Fibroblast of the conjunctiva (primary cell): ENCODE measurements around the gene GRID2.

Experiments used
- DNase-seq: peaks from one replicate; pipeline ENCODE4 v3.0.0-alpha.2; 2010; ENCODE audit warnings: low read depth

The GRID2 gene

GRCh38 chr4:93414041-93414550 lies 1110.3 kb downstream of the GRID2 start:
- DNase-seq = no peak

GRCh38 chr4:93416344-93417128 lies 1112.8 kb downstream of the GRID2 start:
- no peak for DNase-seq

DNA sequence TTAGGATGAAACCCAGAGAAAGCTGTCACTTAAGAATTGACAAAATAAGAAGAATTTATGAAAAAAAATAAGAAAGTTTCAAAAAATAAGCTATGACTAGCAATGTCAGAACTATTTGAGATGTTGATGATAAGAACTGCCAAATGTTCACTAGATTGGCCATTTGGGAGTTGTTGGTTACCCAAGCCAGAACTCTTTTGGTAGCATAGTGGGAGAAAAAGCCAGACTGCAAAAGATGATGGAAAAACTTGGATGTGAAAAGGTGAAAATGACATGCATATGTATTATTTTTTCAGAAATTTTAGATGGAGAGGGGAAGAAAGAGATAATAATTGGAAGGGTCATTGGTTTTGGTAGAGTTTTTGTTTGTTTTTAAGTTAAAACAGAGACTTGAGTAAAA lies 1127.6 kb downstream of the GRID2 start:
- DNase-seq = no peak

DNA sequence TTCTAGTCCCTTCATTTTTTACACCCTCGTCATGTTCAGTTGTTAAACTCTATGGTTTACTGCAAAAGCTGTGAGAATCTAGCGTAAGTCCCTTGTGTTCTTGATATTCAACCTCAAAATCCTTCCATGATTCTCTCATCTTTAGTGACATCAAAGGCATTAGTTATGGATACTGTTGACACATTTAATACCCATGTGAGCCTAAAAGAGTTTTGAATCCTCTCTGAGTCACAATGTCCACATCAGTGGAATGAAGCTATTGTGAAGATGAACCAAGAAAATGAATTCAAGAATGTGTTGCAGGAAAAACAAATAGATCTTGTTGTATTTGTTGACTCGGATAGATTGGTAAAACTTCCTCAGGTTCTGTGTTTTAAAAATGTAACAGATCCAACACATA lies 1130.1 kb downstream of the GRID2 start:
- DNase-seq = no peak

DNA sequence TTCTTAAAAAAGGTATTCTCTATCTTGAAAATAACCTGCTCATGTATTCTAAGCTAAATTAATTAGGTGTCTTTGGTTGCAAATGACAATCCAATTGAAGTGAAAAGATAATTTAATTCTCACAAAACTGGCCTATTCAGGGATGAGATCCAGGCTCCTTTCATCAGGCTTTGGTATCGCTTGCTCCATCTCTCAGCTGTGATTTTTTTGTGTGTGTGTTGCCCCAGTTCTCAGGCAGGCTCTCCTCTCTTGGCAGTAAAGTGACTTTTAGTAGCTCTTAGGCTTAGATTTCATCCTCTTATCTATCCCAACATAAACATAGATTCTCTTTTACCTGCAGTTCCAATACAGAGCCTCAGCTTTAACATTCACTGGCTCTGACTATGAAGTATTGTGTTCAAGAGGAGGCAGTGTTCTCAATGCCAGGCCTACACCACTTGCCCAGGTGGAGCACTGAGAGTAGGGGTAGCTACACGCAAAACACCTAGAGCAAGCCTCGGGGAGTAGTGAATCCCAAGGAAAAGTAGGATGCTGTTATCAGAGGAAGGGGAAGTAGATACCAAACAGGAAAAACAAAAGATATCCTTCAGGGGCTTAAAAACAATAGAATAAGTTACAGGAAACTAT lies 1132.3 kb downstream of the GRID2 start:
- no peak for DNase-seq

GRCh38 chr4:93437991-93438390 lies 1134.2 kb downstream of the GRID2 start:
- no peak for DNase-seq

GRCh38 chr4:93444860-93445259 lies 1141.1 kb downstream of the GRID2 start:
- DNase-seq = no peak

- no peak for DNase-seq
These were observed 1142.3 kb downstream of the GRID2 start for GRCh38 chr4:93446038-93446437.

DNA sequence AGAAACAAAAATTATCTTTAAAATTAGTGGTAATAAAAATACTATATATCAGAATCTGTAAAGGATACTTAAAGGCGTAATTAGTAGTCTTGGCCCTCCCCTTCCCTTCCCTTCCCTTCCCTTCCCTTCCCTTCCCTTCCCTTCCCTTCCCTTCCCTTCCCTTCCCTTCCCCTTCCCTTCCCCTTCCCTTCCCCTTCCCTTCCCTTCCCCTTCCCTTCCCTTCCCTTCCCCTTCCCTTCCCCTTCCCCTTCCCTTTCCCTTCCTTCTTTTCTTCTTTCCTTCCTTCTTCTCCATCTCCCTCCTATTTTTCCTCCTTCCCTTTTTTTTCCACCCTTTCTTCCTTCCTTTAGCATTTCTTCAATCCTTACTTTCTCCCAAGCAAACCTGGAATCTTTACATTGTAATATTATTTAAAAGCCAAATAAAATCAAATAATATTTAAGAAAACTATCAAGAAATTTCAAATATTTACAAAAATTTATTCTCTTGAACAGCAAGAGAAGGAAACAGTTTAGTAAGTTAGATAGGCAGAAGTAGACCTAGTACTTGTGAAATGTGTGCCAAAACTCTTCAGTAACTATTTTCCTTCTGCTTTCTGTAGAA lies 1145.0 kb downstream of the GRID2 start:
- no peak for DNase-seq

DNA sequence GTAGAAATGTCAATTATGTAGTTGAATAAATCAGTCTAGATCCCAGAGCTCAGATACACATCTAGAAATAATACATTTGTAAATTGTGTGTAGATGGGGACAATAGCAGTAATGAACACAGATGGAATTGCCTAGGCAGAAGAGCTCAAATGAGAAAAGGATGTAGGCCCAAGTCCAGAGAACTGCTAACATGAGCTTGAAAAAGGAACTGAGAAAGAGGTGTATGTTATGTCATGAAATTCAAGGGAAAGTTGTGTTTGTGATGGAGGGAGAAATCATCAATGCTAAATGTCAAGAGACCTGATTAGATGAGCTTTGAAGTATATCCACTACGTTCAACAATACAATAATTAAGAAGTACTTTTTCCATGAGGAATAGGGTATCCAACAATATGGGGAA lies 1148.2 kb downstream of the GRID2 start:
- DNase-seq = no peak

GRCh38 chr4:93461541-93461940 lies 1157.8 kb downstream of the GRID2 start:
- no peak for DNase-seq

- DNase-seq = no peak
These were observed 1162.7 kb downstream of the GRID2 start for GRCh38 chr4:93466446-93466845.

DNA sequence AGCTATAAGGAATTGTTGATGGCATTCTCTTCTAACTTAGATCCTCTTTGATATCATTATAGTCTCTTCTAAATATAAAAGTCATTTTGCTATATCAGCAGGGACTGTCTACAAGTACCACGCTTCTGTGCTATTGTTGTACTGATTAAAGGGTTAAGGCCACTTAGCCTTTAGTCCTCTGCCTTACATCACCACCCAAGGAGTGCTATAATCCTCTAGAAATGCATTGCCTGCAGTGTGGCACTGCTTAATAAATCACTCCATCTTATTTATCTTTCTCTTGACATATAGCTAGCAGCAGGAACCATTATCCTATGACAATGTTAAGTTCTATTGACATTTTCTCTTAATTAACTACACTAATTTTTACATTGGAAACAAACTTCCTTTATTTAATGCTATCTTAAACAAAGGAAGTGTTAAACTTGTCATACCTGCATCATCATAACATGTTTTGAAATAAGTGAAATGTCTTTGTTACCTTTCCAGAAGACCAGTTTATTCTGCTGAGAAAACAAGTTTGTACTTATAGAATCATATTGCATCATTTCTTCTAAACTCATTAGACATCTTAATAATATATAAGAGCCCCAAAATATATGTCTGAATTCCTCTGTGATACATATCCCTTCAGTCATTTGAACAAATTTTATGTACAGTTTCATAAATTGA lies 1163.9 kb downstream of the GRID2 start:
- no peak for DNase-seq

GRCh38 chr4:93469560-93469959 lies 1165.8 kb downstream of the GRID2 start:
- DNase-seq = no peak

DNA sequence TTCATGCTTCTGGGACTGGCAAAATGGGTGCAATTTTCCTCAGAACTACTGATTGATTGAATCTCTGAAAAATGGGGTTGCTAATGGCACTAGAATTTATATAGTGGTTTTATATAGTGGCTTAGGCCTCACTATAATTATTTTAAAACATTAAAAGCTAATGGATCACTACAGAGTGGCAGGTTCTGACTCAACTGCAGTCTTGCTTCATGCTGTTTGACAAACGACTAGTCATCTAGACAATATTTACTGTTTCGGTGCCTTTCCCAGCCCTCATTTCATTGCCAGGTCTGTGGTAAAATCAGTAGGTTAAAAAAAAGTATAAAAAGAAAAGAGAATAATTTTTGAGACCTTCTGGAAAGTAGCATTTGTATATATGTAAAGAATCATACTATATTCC lies 1172.0 kb downstream of the GRID2 start:
- no peak for DNase-seq

DNA sequence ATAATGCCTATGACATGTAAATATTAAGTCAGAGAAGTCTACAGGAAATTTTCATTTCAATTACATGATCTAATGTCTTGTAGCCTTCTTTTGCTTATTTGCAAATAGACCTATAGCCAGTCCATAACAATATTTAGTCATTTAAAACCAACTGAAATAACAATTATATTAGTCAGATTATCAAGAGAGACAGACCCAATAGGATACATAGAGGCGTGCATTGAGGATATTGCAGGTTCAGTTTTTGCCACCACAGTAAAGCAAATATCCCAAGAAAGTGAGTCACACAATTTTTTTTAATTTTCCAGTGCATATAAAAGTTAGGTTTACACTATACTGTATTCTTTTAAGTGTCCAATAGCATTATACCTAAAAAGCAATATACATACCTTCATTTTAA lies 1175.0 kb downstream of the GRID2 start:
- no peak for DNase-seq

GRCh38 chr4:93480452-93480851 lies 1176.7 kb downstream of the GRID2 start:
- no peak for DNase-seq

DNA sequence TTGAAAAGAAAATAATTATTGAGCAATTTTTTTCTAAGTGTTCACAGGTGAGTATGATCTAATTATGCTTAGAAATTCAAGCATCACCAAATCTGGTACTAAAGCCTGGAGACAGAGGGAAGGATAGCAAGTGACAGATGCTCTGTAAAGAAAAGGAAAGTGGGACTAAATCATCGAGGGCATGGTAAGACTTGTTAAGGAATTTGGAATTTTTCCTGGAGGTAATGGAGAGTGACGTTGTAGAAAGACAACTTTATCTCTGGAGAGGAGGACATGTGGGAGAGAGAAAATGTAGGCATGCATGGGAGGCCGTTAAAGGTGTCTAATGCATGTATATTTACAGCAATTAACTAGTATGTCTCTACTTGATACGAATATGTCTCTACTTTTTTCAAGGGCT lies 1191.6 kb downstream of the GRID2 start:
- DNase-seq = no peak

- DNase-seq = no peak
These were observed 1197.5 kb downstream of the GRID2 start for GRCh38 chr4:93501244-93501643.

- no peak for DNase-seq
These were observed 1198.2 kb downstream of the GRID2 start for GRCh38 chr4:93501946-93502345.

DNA sequence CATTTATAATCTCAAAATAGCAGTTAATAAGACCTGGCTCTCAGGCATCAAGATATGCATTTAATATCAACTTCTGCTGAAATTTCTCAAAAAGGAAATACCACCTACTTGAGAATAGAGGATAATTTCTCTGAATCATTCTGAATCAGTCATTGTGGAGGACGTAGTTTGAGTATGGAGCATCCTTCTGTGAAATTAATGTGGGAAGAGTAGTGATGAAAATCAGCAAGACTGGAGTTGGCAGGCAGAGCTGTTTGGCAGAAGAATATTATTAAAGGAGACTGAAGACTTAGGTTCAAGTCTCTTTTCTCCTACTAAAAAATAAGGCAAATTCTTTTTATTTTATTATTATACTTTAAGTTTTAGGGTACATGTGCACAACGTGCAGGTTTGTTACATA lies 1199.2 kb downstream of the GRID2 start:
- no peak for DNase-seq

DNA sequence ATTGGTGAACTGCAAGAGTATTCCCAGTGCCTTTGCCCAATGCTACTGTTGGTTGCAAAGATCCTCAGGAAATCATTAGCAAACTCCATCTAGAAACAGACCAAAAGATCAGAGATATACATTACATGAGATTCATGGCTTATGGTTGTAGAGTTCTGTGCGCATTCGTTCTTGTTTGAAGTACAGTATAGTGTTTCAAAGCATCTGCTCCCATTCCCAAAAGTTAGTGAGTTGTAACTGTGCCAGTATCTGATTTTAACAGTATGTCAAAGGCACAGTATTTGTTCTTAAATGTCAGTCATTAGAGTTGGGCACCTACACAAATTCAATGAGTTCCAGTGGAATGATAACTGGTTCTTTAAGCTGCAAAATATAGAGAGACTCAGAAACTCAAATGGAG lies 1210.1 kb downstream of the GRID2 start:
- no peak for DNase-seq

- DNase-seq = no peak
These were observed 1211.4 kb downstream of the GRID2 start for GRCh38 chr4:93515208-93515607.
